NCI-H187 treated with DMSO at 0.1 percent for 48 hours (cell line): ENCODE data around the gene TAGLN3.
"Not testable (repeated sequence)": the region's sequence is repeated elsewhere in the genome, so short reads cannot be mapped to it uniquely, and the experiment has no call there.

ENCODE experiments used
- DNase-seq: peaks from one replicate; lab custom pipeline; 2025; lab: John Stamatoyannopoulos, UW

The TAGLN3 gene

GRCh38 chr3:112010636-112011035, 11.9 kb downstream of the TAGLN3 start:
- DNase-seq: peak; percentile 42

GRCh38 chr3:112011376-112011940, 12.7 kb downstream of the TAGLN3 start:
- DNase-seq: no peak

GRCh38 chr3:112012205-112012992, 13.7 kb downstream of the TAGLN3 start:
- DNase-seq: no peak

GRCh38 chr3:112013058-112013783, 14.5 kb downstream of the TAGLN3 start:
- no peak for DNase-seq

DNA sequence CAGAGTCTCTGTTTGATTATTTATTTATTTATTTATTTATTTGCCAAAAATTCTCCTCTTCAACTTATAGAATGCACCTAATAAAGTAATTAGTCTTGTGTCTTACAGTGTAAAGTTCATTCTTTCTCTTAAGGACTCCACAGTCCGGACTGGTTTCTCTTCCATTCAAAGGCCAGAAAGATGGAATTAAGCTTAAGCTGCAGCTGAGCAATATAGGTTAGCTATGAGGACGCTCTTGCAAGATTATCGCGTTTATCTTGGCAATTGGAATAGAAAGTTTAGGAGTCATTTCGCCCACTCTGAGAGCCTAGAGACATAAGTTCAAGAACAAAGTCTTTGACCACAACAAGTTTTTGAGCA, 15.0 kb downstream of the TAGLN3 start:
- DNase-seq: no peak

- no peak for DNase-seq
Measured at GRCh38 chr3:112017091-112017490, 18.4 kb downstream of the TAGLN3 start.

GRCh38 chr3:112018712-112019111, 20.0 kb downstream of the TAGLN3 start:
- no peak for DNase-seq

GRCh38 chr3:112019716-112020115, 21.0 kb downstream of the TAGLN3 start:
- DNase-seq: no peak

DNA sequence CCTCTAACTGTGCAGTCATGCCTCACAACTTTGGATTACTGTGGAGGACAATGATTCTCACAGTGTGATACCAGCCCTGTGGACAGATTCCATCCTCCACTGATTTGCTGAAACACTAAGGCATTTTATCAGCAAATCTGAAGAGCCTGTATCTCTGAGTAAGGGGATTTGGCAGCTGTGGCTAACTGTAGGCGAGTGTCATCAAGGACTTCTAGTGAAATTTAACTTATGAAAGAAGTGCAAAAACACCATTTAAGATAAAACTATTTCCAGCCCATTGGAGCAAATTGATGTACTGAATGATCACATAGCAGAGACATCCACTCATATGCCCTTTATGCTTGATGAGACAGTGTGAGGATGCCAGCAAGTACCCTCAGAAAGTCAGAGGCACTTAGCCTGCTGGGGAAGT, 22.0 kb downstream of the TAGLN3 start:
- DNase-seq: no peak

DNA sequence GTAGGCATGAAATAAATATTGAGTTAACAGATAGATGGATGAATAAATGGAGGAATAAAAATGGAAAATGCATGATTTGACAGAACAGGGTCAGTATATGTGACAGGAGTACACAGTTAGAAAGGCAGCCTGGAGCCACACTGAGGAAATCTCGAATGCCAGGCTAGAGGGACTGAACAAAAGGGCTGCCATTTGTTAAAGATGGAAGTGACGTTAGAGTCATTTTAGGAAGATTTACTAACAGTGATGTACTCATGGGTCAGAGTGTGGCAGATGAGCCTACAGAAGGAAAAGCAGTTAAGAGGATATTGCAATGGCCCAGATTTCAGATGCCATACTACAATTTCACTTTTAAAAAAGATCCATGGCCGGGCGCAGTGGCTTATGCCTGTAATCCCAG, 28.4 kb downstream of the TAGLN3 start:
- no peak for DNase-seq

- peak; percentile 88 for DNase-seq
Measured at GRCh38 chr3:112027826-112028225, 29.1 kb downstream of the TAGLN3 start.

DNA sequence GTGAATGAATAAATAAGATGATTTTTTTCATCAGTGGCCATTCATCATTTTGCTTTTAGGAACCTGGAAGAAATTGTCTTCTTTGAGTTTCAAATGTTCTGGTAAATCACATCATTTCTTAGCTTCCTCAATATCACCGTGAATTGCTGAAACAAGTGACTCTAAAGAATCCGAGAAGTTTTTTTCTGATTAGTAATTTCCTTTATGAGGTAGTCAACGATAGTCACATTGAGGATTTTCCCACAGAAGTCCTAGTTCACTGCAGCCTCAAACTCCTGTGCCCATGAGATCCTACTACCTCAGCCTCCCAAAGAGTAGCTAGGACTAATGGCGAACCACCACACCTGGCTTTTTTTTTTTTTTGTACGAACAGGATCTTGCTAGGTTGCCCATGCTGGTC, 32.2 kb downstream of the TAGLN3 start:
- no peak for DNase-seq

DNA sequence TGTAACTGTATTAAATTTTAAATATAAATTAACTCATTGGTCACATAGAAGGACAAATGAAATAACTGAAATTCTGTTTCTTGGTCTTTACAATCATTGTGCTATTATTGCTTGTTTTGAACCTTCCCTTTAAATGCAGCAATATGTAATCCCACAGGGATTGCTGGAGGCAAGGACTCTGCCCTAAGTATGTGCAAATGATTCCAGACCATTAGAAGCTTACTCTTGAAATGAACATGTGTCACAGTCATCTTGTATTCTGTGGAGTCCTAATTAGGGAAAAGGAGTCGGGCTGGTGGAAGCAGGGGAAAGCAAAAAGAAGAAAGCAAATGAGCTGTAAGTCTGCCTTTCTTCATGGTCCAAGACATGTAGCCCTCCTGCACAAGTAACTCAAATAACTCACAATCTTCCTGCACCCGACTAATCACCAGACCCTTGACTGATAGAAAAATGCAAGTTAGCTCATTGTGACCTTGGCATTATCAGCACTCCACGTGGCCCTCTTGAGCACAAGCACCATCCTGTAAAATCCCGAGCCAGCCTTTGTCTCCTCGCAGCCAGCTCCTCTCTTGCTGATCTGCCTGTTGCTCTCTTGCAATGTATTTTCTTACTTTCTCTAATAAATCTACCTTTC, 33.5 kb downstream of the TAGLN3 start:
- peak; percentile 21 for DNase-seq

DNA sequence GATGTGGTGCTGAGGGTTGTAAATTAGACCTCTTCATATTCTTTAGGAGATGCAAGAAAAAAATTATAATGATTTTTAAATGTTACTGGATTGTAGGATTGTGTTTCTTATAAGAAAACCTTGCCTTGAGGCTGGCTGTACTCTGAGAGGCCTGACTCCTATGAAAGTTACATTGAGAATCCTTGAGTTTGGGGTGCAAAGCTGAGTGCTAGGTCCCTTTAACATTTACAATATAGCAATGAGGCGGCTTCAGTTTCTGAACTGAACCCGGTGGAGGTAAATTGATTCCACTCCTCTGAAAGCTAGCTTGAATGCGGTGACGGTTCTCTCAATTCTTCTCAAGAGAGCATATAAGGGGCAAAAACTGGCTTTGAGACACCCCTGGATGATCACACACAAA, 35.7 kb downstream of the TAGLN3 start, which contains the start of gene TMPRSS7:
TSS of gene TMPRSS7 (plus strand) at position 301 of the 400 bp plus-strand sequence. CDS start 110 bp downstream, outside the sequence.
- DNase-seq: no peak

- no peak for DNase-seq
Measured at GRCh38 chr3:112035241-112035640, 36.5 kb downstream of the TAGLN3 start.

GRCh38 chr3:112037194-112037593, 38.5 kb downstream of the TAGLN3 start:
- not testable (repeated sequence) for DNase-seq

GRCh38 chr3:112038863-112039262, 40.1 kb downstream of the TAGLN3 start:
- no peak for DNase-seq

DNA sequence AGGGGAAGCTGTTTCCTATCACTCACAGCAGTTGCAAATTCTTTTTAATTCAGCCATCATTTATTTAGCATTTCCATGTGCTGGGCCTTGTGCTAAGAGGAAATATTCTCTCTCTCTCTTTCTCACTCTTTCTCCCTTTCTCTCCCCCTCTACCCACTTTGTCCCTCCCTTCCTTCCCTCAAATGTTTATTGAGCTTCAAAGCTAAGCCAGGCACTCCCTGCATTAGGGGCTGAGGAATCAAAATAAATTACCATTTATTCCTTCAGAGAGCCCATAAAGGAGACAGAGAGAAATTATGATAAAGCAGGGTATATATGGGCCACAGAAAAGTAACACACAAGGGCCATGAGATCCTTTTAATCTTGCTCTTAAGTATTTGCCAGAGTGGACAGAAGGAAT, 42.6 kb downstream of the TAGLN3 start:
- DNase-seq: no peak

- peak; percentile 93 for DNase-seq
Measured at GRCh38 chr3:112042842-112043280, 44.1 kb downstream of the TAGLN3 start.

GRCh38 chr3:112043621-112044201, 45.0 kb downstream of the TAGLN3 start:
- DNase-seq: peak; percentile 88

GRCh38 chr3:112046599-112046998, 47.9 kb downstream of the TAGLN3 start:
- no peak for DNase-seq

DNA sequence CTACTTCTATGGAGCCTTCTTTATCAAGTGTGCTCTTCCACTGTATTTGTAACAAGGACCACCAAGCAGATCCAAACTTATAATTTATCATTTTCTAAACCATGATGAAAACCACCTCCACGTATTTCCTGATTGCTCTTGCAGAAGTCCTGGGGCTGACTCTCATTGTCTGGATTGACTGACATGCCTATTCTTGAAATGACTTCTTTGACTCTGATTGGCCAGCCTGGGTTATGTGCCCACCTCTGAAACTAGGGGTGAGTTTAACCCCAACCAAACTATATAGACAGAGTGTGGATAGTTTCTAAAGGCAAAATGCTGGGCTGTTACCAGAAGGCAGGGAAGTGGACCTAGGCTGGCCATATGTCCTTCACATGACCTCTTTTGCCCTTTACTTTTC, 48.5 kb downstream of the TAGLN3 start:
- DNase-seq: no peak
